PC-9 (cell line): Measurements from ENCODE around the gene HGS.

ENCODE experiments used
- CTCF ChIP-seq: fragments of 200-600 bp; sonication (generic); conservative IDR thresholded peaks from 2 replicates; pipeline ENCODE4 v1.6.1; 2017; ENCODE audit warnings: mixed run types, antibody characterized with exemption, mild to moderate bottlenecking, moderate library complexity
- EZH2 ChIP-seq: fragments of 200-600 bp; sonication (generic); IDR thresholded peaks from 2 replicates; pipeline ENCODE4 v1.8.0; 2017; ENCODE audit warnings: antibody characterized with exemption, low read depth

GRCh38 chr17:81638683-81639082 lies 45.1 kb upstream of the HGS start:
- no peak for TF ChIP-seq CTCF
- TF ChIP-seq EZH2 = no peak
